Astrocyte (in vitro differentiated cells and primary cell): Measurements from ENCODE around the gene ETV6. TPM values are rescaled to one million over a fixed set of nuclear protein-coding genes. Genes with fewer than 3 reads are reported as not detected.

Experiments used
- DNase-seq: peaks from one replicate; pipeline ENCODE4 v3.0.0-alpha.2; 2010; ENCODE audit warnings: low read depth
- FAIRE-seq: peaks from 2 replicates; lab custom pipeline; 2011; peaks lifted over from hg19 to GRCh38; lab: Jason Lieb, UNC
- H2AFZ ChIP-seq: 2 replicates; pipeline ENCODE4 v1.6.0; 2012; ENCODE audit warnings: low read depth, low read length, inconsistent platforms
- H3K27ac ChIP-seq: 2 replicates; pipeline ENCODE4 v1.5.1; 2011; ENCODE audit warnings: low read depth, low read length, inconsistent platforms
- H3K27me3 ChIP-seq: 2 replicates; pipeline ENCODE4 v1.6.0; 2011; ENCODE audit warnings: low read length, inconsistent platforms; ENCODE audit not compliant: insufficient read depth
- H3K36me3 ChIP-seq: 2 replicates; pipeline ENCODE4 v1.5.1; 2011; ENCODE audit warnings: low read length, inconsistent platforms; ENCODE audit not compliant: insufficient read depth
- H3K4me1 ChIP-seq: 2 replicates; pipeline ENCODE4 v1.5.1; 2011; ENCODE audit warnings: low read length, inconsistent platforms; ENCODE audit not compliant: insufficient read depth
- H3K4me2 ChIP-seq: 2 replicates; pipeline ENCODE4 v1.6.0; 2012; ENCODE audit warnings: low read length, inconsistent platforms
- H3K4me3 ChIP-seq: 2 replicates; pipeline ENCODE4 v1.5.1; 2011; ENCODE audit warnings: low read depth, mild to moderate bottlenecking, low read length, inconsistent platforms; ENCODE audit not compliant: insufficient read depth
- H3K79me2 ChIP-seq: 2 replicates; pipeline ENCODE4 v1.6.0; 2012; ENCODE audit warnings: mild to moderate bottlenecking, low read length, inconsistent platforms; ENCODE audit not compliant: insufficient read depth
- H3K9ac ChIP-seq: 2 replicates; pipeline ENCODE4 v1.6.0; 2012; ENCODE audit warnings: mild to moderate bottlenecking, low read length, inconsistent platforms
- H3K9me3 ChIP-seq: 2 replicates; pipeline ENCODE4 v1.5.1; 2012; ENCODE audit warnings: low read depth, mild to moderate bottlenecking, low read length, inconsistent platforms; ENCODE audit not compliant: insufficient read depth
- H4K20me1 ChIP-seq: 2 replicates; pipeline ENCODE4 v1.6.0; 2012; ENCODE audit warnings: low read length, inconsistent platforms; ENCODE audit not compliant: insufficient read depth
- H3K27ac Mint-ChIP-seq: one replicate; pipeline ENCODE4 v1.8.0; 2021; ENCODE audit warnings: mild to moderate bottlenecking, mixed read lengths; ENCODE audit not compliant: unreplicated experiment
- H3K27me3 Mint-ChIP-seq: one replicate; pipeline ENCODE4 v1.8.0; 2021; ENCODE audit warnings: low read depth, mixed read lengths; ENCODE audit not compliant: unreplicated experiment
- H3K36me3 Mint-ChIP-seq: one replicate; pipeline ENCODE4 v1.8.0; 2021; ENCODE audit warnings: low read depth, mixed read lengths; ENCODE audit not compliant: unreplicated experiment
- H3K4me1 Mint-ChIP-seq: one replicate; pipeline ENCODE4 v1.8.0; 2021; ENCODE audit warnings: low read depth, mixed read lengths; ENCODE audit not compliant: unreplicated experiment
- H3K4me3 Mint-ChIP-seq: one replicate; pipeline ENCODE4 v1.8.0; 2021; ENCODE audit warnings: mild to moderate bottlenecking, moderate library complexity, mixed read lengths; ENCODE audit not compliant: unreplicated experiment
- H3K9me3 Mint-ChIP-seq: one replicate; pipeline ENCODE4 v1.8.0; 2021; ENCODE audit warnings: mild to moderate bottlenecking, mixed read lengths; ENCODE audit not compliant: unreplicated experiment
- EZH2 ChIP-seq: IDR thresholded peaks from 2 replicates; pipeline ENCODE4 v1.6.1; 2012; ENCODE audit warnings: mild to moderate bottlenecking, low read length, inconsistent platforms; ENCODE audit not compliant: insufficient read depth
- total RNA-seq: library from RNA; stranded (reverse); gene quantifications from 2 replicates; pipeline ENCODE4 v1.2.1, GENCODE V29; 2021
- TF ChIP-seq, protein P1 (sequence below): IDR thresholded peaks from 2 replicates; pipeline ENCODE4 v1.5.1; 2011; ENCODE audit warnings: low read depth, mild to moderate bottlenecking, inconsistent platforms, low read length, moderate library complexity; ENCODE audit not compliant: insufficient read depth

Gene ETV6
- total RNA-seq, 1 donor from 2014 or later: 41.2 TPM

DNA sequence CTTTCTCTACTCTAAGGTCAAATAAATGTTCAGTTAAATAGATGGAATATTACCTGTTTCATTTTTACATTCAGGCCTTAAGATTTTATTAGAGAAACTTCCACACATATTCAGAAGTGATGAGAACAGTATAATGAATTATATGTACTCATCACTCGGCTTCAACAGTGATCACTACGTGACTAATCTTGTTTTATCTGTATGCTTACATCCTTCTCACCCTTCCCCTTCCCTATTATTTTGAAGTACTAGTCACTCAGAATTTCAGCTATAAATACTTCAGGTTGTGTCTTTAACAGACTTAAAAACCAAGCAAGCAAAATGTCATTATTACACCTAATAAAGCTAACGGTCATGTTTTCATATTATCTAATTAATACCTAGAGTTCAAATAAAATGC, 34.9 kb downstream of the ETV6 start:
- Histone ChIP-seq H3K9ac (no peak overlapping the region), H3K4me2 (no peak overlapping the region), H3K9me3 (no peaks in the 10 kb centered on the region), H3K4me1 (peaks cover 2% of the 10 kb centered on the region), H2AFZ (no peak overlapping the region), H3K27me3 (no peaks in the 10 kb centered on the region), H3K4me3 (no peak overlapping the region), H3K36me3 (no peaks in the 10 kb centered on the region), H3K79me2 (peaks cover 90% of the 10 kb centered on the region), H3K27ac (no peak overlapping the region), H4K20me1 (peaks cover 79% of the 10 kb centered on the region)
- Mint-ChIP-seq H3K27me3 (no peaks in the 10 kb centered on the region), H3K36me3 (peaks cover 12% of the 10 kb centered on the region), H3K9me3 (no peaks in the 10 kb centered on the region), H3K4me3 (no peak overlapping the region), H3K27ac (no peak overlapping the region), H3K4me1 (peaks cover 46% of the 10 kb centered on the region)
- TF ChIP-seq, protein P1, sequence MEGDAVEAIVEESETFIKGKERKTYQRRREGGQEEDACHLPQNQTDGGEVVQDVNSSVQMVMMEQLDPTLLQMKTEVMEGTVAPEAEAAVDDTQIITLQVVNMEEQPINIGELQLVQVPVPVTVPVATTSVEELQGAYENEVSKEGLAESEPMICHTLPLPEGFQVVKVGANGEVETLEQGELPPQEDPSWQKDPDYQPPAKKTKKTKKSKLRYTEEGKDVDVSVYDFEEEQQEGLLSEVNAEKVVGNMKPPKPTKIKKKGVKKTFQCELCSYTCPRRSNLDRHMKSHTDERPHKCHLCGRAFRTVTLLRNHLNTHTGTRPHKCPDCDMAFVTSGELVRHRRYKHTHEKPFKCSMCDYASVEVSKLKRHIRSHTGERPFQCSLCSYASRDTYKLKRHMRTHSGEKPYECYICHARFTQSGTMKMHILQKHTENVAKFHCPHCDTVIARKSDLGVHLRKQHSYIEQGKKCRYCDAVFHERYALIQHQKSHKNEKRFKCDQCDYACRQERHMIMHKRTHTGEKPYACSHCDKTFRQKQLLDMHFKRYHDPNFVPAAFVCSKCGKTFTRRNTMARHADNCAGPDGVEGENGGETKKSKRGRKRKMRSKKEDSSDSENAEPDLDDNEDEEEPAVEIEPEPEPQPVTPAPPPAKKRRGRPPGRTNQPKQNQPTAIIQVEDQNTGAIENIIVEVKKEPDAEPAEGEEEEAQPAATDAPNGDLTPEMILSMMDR: no peak
- no peak for TF ChIP-seq EZH2
- DNase-seq (peak; percentile 27), FAIRE-seq (no peak)

DNA sequence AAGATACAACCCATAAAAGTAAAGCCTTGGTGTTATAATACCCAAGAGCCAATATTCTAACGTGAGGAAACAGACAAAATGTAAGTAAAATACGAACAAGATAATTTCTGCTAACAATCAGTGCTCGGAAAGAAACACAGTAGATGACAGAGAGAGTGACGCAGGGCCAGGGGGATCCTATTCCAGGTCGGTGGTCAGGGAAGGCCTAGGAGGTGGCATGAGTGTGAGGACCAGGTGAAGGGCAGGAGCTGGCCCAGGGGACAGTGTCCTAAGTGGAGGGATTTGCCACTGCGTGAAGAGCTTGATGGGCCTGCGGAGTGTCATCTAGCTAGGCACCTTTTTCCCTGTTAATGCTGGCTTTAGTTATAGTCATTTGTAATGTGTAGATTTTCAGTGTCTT, 35.3 kb downstream of the ETV6 start:
- Histone ChIP-seq H3K4me1 (peaks cover 2% of the 10 kb centered on the region), H2AFZ (no peak overlapping the region), H3K4me3 (no peak overlapping the region), H3K9ac (no peak overlapping the region), H3K79me2 (peaks cover 90% of the 10 kb centered on the region), H3K27ac (no peak overlapping the region), H3K27me3 (no peaks in the 10 kb centered on the region), H4K20me1 (peaks cover 76% of the 10 kb centered on the region), H3K36me3 (no peaks in the 10 kb centered on the region), H3K4me2 (no peak overlapping the region), H3K9me3 (no peaks in the 10 kb centered on the region)
- Mint-ChIP-seq H3K4me3 (no peak overlapping the region), H3K27ac (peak overlapping the region; percentile 17), H3K9me3 (no peaks in the 10 kb centered on the region), H3K36me3 (peaks cover 12% of the 10 kb centered on the region), H3K4me1 (peaks cover 46% of the 10 kb centered on the region), H3K27me3 (no peaks in the 10 kb centered on the region)
- FAIRE-seq (no peak), DNase-seq (no peak)
- TF ChIP-seq, protein P1: no peak
- no peak for TF ChIP-seq EZH2

DNA sequence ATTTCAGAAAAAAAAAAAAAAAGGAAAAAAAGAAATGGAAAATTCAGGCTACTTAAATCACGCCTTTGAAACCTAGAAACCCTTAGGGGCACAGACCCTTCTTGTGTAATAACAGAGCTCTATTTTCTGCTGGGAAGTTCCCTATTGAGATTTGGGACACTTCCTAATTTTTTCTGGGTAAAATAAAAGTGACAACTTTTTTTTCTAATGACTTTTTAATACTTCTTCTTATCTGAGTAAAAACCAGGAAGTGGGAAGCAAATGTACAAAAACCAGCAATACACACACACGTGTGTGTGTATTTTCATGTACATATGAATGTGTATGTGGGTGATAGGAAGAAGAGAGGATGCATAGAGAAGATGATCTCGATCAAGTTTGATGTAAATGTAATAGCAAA, 35.8 kb downstream of the ETV6 start:
- no peaks in the 10 kb centered on the region for H3K9me3 ChIP-seq
- H3K27me3 Mint-ChIP-seq: no peaks in the 10 kb centered on the region
- H3K4me2 ChIP-seq: no peak overlapping the region
- H3K4me3 Mint-ChIP-seq: no peak overlapping the region
- no peak overlapping the region for H2AFZ ChIP-seq
- no peak overlapping the region for H3K9ac ChIP-seq
- no peak overlapping the region for H3K4me3 ChIP-seq
- H3K36me3 ChIP-seq: no peaks in the 10 kb centered on the region
- H3K27ac ChIP-seq: no peak overlapping the region
- no peak for FAIRE-seq
- H3K4me1 Mint-ChIP-seq: peaks cover 45% of the 10 kb centered on the region
- H3K79me2 ChIP-seq: peaks cover 90% of the 10 kb centered on the region
- DNase-seq: no peak
- H3K4me1 ChIP-seq: peaks cover 2% of the 10 kb centered on the region
- H3K9me3 Mint-ChIP-seq: no peaks in the 10 kb centered on the region
- peak overlapping the region; percentile 21 for H3K27ac Mint-ChIP-seq
- H3K36me3 Mint-ChIP-seq: peaks cover 13% of the 10 kb centered on the region
- peaks cover 76% of the 10 kb centered on the region for H4K20me1 ChIP-seq
- TF ChIP-seq EZH2: no peak
- TF ChIP-seq, protein P1: no peak
- no peaks in the 10 kb centered on the region for H3K27me3 ChIP-seq
